Activated CD4-positive, CD25-positive, alpha-beta regulatory T cell (primary cell): ENCODE data around the gene BCAS1.

Source experiments
- DNase-seq, 4 experiments: peaks; one replicate each; lab custom pipeline; 2025; lab: John Stamatoyannopoulos, UW

The BCAS1 gene

GRCh38 chr20:54070187-54070987 lies at the start of gene BCAS1:
BCAS1 (minus strand) TSS chr20:54070594; CDS start chr20:54058718, 11,876 bp downstream.
- DNase-seq = no peak

- DNase-seq = no peak
These were observed 49.4 kb upstream of the BCAS1 start for GRCh38 chr20:54119744-54120143.

- DNase-seq = no peak
These were observed 48.0 kb upstream of the BCAS1 start for GRCh38 chr20:54118220-54119001.

- no peak for DNase-seq
These were observed 46.3 kb upstream of the BCAS1 start for GRCh38 chr20:54116550-54117235.

- no peak for DNase-seq
These were observed 44.9 kb upstream of the BCAS1 start for GRCh38 chr20:54115172-54115854.

- no peak for DNase-seq
These were observed 43.7 kb upstream of the BCAS1 start for GRCh38 chr20:54114109-54114508.

GRCh38 chr20:54113566-54113965 lies 43.2 kb upstream of the BCAS1 start:
- no peak for DNase-seq

GRCh38 chr20:54112221-54112884 lies 42.0 kb upstream of the BCAS1 start:
- DNase-seq = no peak

- no peak for DNase-seq
These were observed 41.1 kb upstream of the BCAS1 start for GRCh38 chr20:54111460-54111859.

- no peak for DNase-seq
These were observed 40.1 kb upstream of the BCAS1 start for GRCh38 chr20:54110457-54110856.

- no peak for DNase-seq
These were observed 39.6 kb upstream of the BCAS1 start for GRCh38 chr20:54110041-54110440.

GRCh38 chr20:54108817-54109216 lies 38.4 kb upstream of the BCAS1 start:
- DNase-seq = no peak

- DNase-seq = no peak
These were observed 37.9 kb upstream of the BCAS1 start for GRCh38 chr20:54108326-54108642.

- DNase-seq = no peak
These were observed 37.4 kb upstream of the BCAS1 start for GRCh38 chr20:54107600-54108325.

- no peak for DNase-seq
These were observed 36.8 kb upstream of the BCAS1 start for GRCh38 chr20:54107181-54107580.

GRCh38 chr20:54106162-54106561 lies 35.8 kb upstream of the BCAS1 start:
- DNase-seq = no peak

- no peak for DNase-seq
These were observed 35.3 kb upstream of the BCAS1 start for GRCh38 chr20:54105653-54106052.

- DNase-seq = no peak
These were observed 34.4 kb upstream of the BCAS1 start for GRCh38 chr20:54104781-54105180.

- no peak for DNase-seq
These were observed 33.6 kb upstream of the BCAS1 start for GRCh38 chr20:54103762-54104600.
